LHCN-M2 (cell line): ENCODE measurements around the gene LHX6. TPM values are rescaled to one million over a fixed set of nuclear protein-coding genes. Genes with fewer than 3 reads are reported as not detected.
A peak's percentile ranks its signal among the peaks of the same experiment; 100 is the strongest.

Experiments
- DNase-seq: peaks from one replicate; pipeline ENCODE4 v3.0.0-alpha.2; 2012; ENCODE audit warnings: low read depth
- total RNA-seq: library from RNA; depleted of rRNA; stranded (reverse); fragments of >200 nt; gene quantifications from 2 replicates; pipeline ENCODE4 v1.2.3, GENCODE V29; 2014

LHX6 gene
- total RNA-seq, 1 experiment from 2014 or later, result not detected

- DNase-seq, result peak; percentile 15
Observed at GRCh38 chr9:122192261-122192875, 36.4 kb downstream of the LHX6 start.

- no peak for DNase-seq
Observed at GRCh38 chr9:122191584-122191983, 37.2 kb downstream of the LHX6 start.

DNA sequence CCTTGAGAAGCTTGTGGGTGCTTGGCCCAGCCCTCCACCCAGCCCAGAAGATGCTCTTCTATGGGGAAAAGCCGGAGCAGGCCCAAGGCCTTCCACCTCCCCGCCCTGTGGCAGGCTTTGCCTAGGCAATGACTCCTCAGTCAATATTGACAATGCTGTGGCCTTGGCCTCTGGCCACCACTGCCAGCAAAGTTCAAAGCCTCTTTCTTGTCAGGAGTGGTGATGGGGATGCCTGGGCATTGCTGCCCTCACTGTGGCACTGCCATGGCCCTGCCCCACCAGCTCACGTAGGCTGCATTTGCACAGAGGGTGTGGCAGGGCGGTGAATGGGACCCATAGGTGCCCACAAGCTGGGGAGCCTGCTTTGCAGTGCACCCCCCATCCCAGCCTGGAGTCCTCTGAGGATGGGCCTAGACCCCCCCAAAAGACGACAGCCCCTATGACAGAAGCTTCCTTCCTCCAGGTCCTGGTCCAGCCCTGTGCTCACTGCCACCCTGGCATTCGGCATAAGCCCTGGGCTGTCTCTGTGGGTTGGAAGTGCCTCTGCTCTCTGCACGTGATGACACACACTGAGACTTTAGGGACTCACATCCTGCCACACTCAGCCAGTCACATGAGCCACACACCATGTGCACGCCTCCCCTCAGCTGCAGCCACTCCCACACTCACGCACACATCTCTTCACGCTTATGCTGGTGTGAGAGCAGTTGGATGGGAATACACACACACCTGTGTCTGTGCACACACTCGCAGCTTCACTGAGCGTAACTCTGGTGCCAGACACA, 38.0 kb downstream of the LHX6 start:
- DNase-seq, result peak; percentile 47

- no peak for DNase-seq
Observed at GRCh38 chr9:122188369-122188768, 40.4 kb downstream of the LHX6 start.

DNA sequence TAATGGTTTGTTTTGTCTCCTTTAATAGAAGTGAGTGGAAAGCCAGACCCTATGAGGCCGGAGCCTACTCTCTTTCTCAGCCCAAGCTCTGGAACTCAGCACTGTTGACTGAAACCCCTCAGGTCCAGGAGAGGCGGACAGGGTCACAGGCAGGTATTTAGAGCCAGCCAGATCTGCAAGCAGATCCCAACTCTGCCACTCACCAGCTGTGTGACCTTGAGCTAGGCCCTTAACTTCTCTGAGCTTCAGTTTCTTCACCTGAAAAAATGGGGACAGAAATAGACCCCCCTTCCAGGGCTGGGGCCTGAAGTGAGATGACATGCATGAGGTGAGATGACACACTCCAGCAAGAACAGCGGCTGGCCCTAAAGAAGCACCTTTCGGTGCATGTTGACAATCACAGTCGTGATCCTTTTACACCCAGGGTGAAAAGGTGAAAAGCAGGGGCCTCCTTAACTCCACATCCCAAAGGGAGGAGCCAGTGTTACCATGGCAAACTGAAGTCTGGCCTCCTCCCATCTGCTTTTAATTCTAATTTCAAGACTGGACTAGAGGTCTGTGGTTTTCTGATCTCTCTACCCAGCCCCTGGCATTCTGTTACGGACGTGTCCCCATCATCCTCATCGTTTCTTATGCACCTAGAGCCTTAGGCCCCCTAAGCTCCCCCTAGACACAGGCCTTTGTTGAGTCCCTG, 41.8 kb downstream of the LHX6 start:
- no peak for DNase-seq

- DNase-seq, result no peak
Observed at GRCh38 chr9:122186301-122186700, 42.5 kb downstream of the LHX6 start.

DNA sequence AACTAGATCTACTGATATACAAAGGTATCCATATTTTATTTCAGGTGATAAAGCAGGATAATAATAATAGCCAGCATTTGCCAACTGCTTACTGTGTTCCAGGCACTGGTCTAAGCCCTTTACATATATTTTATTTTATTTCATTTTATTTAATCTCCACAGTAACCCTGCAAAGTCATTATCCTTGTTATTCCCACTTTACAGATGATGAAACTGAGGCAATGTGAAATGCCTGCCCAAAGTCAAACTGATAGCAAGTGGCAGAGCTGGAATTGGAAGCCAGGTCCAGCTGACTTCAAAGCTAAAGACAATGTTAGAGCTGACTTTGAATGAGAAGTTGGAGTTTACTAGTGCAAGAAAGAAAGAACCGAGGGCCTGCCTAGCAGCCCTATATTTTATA, 44.2 kb downstream of the LHX6 start:
- DNase-seq, result no peak

GRCh38 chr9:122183501-122183900, 45.3 kb downstream of the LHX6 start:
- no peak for DNase-seq

DNA sequence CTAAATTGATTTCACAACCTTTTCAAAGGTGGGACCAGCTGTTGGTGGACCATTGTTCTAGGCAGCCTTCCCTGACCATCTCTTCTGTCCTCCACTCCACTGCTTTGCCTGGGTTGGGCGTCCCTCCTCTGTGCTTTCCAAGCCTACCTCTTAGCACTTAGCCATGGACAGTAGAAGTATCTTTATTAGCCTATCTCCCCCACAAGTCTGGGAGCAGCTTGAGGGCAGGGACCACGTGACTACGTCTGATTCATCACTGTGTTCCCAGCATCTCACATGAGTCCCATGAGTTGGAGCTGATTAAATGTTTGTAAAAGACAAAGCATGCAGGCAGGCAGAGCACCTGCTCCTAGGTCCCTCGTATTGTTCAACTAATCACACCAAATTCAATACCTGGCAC, 48.1 kb downstream of the LHX6 start:
- DNase-seq, result peak; percentile 82

DNA sequence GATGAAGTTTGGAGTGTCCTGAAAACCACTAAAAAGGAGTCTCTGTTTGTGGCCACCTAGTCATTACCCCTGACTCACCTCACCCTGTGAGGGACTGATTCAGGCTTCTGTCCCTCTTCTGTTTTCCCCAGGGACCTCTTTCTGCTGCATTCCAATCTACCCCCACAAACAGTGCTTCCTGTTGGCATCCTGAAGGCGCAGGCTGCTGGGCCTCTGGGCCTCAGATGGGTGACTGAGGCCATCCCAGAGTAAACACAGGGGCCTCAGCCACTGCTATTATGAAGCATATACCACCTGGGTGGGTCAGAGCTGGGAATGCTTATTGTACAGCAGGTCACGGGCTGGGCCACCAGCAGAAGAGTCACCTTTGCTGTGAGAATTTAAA, 49.1 kb downstream of the LHX6 start:
- peak; percentile 56 for DNase-seq

GRCh38 chr9:122179054-122179689, 49.6 kb downstream of the LHX6 start:
- no peak for DNase-seq

GRCh38 chr9:122176916-122177315, 51.8 kb downstream of the LHX6 start:
- DNase-seq, result no peak

DNA sequence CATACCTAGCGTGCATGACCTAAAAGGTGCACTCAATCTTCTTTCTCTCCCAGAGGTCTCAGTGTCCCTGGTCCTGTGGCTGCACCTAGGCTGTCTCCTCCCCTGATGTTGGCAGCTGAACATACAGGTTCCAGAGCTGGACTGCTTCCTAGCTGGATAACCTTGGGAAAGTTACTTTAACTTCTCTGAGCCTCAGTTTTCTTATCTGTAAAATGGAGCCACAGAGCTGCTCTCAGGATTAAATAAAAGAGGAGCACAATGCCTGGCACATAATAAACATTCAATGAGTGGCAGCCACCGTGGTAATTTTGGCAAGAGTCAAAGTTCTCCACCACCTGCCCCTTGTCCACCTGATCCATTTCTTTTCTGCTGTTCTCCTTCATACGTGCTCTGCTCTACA, 55.1 kb downstream of the LHX6 start:
- DNase-seq, result no peak

- DNase-seq, result no peak
Observed at GRCh38 chr9:122172131-122172530, 56.6 kb downstream of the LHX6 start.

GRCh38 chr9:122168356-122168755, 60.4 kb downstream of the LHX6 start:
- DNase-seq, result no peak

GRCh38 chr9:122164286-122164685, 64.5 kb downstream of the LHX6 start:
- DNase-seq, result no peak

- DNase-seq, result no peak
Observed at GRCh38 chr9:122162415-122162814, 66.3 kb downstream of the LHX6 start.

- no peak for DNase-seq
Observed at GRCh38 chr9:122159925-122160246, 68.9 kb downstream of the LHX6 start.

DNA sequence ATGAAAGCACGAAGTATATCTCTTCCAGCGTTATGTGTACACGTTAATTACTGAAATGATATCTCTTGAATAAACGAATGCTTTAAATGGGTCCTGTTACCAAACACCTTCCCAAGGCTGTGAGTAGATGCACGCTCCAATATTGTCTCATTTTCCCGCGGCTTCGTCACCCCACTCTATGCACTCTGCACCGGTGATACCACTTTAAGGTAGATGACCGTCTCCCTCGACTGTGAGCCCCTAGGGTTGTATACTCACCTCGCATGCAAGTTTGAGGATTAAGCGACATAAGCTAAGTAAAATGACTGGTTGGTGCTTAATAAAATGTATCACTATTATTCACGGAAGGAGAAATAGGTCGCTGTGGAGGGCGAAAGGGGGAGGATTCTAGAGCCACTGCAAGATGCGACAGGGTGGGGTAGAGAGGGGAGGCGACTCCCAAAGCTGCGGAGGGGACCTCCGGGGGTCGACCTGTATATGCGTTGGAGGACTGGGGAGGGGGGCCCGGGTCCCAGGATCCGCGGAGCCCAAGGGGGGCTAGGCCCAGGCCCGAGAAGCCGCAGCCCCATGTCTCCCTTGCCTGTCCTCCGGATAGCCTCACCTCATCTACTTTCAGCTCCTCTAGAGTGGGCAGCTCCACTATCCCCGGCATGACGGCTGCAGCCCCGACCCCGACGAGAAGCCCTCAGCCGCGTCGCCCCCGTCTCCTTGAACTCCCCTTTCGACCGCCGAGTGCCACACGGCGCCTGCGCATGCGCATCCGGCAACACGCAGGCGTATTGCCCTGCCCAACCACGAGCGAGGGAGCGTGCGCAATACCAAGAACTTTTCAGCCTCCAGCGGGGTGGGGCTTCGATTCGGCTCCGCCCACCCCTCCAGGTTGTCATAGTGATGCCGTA, 69.5 kb downstream of the LHX6 start, which contains the start of the genes MORN5 and NDUFA8:
TSS of gene MORN5 (plus strand) at position 883 of the 899 bp plus-strand sequence. CDS start 65 bp downstream, outside the sequence.
TSS of gene NDUFA8 (minus strand) at position 754 of the 899 bp plus-strand sequence. CDS start at position 652, 102 bp downstream.
- peak; percentile 95 for DNase-seq

DNA sequence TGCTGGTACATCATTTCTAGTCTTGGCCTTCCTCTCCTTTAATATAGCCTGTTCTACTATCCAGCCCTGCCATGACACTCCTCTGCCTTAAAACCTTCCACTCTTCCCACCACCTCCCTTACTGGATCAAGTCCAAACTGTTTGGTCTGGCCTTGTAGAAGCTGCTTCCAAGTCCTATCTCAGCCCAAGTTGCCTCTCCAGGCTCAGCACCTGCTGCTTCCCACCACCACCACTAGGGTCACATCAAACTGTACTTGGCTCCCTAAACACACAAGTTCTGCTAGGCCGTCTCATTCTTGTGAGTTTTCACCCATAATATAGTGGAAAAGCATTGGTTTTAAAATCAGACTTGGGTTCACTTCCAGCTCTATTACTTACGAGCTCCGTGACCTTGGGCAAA, 70.6 kb downstream of the LHX6 start:
- peak; percentile 49 for DNase-seq

GRCh38 chr9:122155796-122156195, 73.0 kb downstream of the LHX6 start:
- no peak for DNase-seq
